Forelimb muscle (tissue), 1 donor: ENCODE data around the gene PPP3CA. TPM values are rescaled to one million over a fixed set of nuclear protein-coding genes. Genes with fewer than 3 reads are reported as not detected.
"Not testable (repeated sequence)": the region's sequence is repeated elsewhere in the genome, so short reads cannot be mapped to it uniquely, and the experiment has no call there.

Experiments used
- DNase-seq: peaks from one replicate; pipeline ENCODE4 v3.0.0-alpha.2; 2013; ENCODE audit warnings: low read depth
- polyA plus RNA-seq: library from polyadenylated mRNA; unstranded; fragments of 120-200 nt; gene quantifications from one replicate; pipeline ENCODE4 v1.2.1, GENCODE V29; 2013; ENCODE audit not compliant: insufficient read length

Gene PPP3CA
- polyA plus RNA-seq, 1 donor, result 27.5 TPM

DNA sequence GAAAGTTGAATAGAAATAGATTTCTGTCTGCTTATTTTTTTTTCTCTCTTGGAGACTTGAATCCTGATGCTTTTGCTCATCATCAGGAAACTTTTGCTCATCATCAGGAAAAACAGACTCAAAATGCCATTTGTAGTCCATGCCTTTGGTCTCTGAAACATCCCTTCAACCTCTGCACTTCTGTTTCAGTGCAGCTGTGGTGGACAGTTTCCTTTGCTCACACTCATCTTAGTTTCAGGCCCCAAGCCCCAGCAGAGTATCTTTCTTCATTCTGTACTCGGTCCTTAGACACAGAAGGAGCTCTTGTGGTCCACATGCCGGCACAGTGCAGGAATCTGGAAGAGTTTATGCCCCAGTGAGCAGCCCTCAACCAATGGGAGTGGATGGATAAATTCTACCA lies 337.9 kb downstream of the PPP3CA start:
- no peak for DNase-seq

DNA sequence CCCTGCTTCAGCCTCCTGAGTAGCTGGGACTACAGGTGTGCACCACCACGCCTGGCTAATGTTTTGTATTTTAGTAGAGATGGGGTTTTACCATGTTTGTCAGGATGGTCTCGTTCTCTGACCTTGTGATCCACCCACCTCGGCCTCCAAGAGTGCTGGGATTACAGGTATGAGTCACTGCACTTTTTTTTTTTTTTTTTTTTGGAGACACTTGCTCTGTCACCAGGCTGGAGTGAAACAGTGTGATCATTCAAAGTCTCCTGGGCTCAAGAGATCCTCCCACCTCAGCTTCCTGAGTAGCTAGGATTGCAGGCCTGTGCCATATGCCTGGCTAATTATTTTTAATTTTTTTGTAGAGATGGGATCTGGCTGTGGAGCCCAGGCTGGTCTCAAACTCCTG lies 338.8 kb downstream of the PPP3CA start:
- no peak for DNase-seq

DNA sequence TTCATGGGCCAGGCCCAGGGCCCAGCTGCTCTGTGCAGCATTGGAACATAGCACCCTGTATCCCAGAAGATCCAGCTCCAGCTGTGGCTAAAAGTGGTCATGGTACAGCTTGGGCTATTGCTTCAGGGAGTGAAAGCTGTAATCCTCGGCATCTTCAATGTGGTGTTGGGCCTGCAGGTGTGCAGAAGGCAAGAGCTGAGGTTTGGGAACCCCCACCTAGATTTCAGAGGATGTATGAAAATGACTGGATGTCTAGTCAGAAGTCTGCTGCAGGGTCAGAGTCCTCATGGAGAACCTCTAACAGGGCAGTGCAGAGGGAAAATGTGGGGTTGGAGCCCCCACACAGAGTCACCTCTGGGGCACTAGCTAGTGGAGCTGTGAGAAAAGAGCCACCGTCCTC lies 341.7 kb downstream of the PPP3CA start:
- no peak for DNase-seq

DNA sequence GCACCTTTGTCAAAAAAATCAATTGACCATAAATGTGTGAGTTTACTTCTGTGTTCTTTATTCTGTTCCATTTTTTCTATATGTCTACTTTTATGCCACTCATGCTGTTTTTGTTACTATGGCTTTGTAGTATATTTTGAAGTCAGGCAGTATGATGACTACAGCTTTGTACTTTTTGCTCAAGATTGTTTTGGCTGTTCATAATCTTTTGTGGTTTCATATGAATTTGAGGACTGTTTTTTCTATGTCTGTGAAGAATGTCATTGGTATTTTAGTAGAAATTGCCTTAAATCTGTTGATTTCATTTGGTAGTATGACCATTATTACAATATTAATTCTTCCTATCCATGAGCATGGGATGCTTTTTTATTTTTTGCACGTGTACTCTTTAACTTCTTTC lies 346.8 kb downstream of the PPP3CA start:
- no peak for DNase-seq

DNA sequence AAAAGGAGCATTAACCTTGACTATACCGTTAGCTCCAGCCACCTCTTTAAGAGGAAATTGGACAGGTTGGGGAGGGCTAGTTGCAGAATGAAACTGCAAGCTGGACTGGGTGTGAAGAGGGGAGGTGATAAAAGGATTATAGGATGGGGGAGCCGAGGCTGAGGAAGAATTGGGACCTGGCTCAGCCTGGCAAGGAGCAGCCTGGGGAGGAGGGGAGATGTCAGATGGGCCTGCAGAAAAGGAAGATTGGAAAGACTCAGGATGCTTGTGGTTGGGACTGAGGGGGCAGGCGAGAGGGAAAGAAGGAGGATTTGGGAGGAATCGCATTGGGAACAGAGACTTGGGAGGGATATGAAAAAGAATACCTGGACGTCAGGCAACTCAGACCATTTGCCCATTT lies 351.7 kb downstream of the PPP3CA start:
- DNase-seq, result no peak

DNA sequence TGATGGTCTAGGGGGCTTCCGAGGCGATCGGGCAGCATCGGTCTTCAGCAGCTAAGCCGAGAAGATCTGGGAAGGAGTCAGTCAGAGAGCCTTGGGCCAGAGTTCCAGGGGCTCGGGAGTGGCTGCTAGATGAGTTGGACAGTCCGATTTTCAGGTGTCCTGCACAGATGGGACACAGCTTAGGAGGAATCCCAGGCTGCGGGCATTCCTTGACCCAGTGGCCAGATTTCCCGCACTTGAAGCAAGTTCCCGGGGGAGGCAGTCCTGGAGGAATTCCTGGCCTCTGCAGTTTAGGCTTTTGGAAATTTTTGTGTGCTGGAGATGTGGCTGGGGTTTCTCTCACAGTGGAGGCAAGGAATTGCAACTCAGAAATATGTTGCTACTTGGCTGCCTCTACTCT lies 352.3 kb downstream of the PPP3CA start:
- not testable (repeated sequence) for DNase-seq

DNA sequence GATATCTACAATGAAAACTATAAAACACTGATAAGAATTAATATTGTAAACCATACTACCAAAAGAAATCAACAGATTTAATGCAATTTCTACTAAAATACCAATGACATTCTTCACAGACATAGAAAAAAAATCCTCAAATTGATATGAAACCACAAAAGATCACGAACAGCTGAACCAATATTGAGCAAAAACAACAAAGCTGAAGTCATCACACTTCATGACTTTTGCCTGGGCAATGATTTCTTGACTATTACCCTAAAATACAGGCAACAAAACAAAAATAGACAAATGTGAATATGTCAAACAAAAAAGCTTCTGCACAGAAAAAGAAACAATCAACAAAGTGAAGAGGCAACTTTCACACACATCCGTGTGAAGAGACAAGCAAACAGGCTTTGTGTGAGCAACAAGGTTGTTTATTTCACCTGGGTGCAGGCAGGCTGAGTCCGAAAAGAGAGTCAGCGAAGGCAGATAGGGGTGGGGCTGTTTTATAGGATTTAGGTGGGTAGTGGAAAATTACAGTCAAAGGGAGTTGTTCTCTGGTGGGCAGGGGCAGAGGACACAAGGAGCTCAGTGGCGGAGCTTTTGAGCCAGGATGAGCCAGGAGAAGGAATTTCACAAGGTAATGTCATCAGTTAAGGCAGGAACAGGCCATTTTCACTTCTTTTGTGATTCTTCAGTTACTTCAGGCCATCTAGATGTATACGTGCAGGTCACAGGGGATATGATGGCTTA lies 355.8 kb downstream of the PPP3CA start:
- not testable (repeated sequence) for DNase-seq

DNA sequence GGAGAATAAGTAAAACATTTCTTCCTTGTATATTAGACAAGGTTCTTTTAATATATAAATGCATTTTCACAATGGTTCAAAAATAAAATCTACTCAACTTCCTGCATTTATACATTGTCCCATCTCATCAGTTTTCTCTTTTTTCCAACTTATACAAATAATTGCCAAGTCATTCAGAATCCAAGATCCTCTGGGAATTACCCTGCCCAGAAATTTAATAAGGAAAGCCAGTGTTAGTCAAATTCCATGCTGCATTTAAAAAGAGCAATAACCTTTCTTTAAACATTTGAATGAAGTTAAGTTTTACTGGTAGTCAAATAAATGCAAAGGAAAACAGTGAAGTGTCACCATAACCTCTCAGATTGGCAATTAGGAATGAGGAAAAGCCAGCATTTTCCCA lies 357.9 kb downstream of the PPP3CA start:
- DNase-seq, result no peak

DNA sequence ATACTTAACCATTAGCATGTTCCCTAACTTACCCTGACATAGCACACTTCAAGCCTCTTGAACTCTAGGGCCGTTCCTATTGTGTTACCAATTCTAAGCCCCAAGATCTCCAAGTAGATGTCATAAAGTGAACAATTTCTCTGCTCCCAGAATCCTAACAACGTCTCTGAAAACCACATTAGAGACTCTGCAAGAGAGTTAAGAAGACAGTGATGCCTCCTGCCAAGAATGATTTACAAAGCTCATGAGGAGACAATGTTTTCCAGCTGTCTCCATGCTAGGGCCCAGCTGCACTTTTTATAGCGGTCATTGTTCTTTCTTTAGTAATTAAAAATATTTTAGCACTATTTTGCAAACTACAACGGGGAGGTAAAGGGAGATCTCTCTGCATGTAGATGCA lies 358.4 kb downstream of the PPP3CA start:
- no peak for DNase-seq

DNA sequence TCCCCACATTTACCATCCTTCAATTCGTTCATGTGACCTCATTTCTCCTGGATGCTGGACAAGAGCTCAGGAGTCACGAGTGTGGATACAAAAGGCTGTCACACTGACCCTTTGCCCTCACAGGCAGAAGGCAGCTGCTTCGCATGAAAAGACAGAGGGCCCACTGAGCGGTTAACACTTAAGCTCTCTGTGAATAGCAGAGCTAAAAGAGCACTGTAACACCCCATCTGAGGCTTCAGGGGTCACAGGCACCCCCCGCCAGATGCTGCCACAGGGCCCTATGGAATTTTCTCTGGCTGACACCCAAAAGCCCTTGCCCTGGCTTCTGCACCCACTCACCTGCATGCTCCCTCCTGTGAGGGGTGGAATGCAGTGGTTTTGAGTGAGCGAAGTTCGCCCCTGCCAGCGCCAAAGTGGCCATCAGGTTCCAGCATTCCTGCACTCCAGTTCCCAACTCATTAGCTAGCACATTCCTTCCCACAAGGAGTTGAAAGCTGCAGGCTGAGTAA lies 360.9 kb downstream of the PPP3CA start:
- DNase-seq, result no peak

DNA sequence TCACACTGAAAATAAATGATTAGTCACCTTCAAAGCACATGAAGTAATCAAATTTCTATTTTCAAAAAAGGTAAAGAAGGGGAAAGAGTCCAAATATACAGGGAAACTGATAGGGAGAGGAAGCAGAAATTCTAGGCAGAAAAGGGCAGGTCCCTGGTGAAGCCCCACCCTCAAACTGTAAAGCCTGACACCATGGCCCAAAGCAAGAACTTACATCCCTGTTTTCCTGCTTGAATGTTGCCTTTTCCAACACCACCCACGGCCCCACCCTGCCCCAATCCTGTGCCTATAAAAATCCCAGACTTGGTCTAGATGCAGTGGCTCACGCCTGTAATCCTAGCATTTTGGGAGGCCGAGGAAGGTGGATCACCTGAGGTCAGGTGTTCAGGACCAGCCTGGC lies 361.8 kb downstream of the PPP3CA start:
- DNase-seq, result no peak

DNA sequence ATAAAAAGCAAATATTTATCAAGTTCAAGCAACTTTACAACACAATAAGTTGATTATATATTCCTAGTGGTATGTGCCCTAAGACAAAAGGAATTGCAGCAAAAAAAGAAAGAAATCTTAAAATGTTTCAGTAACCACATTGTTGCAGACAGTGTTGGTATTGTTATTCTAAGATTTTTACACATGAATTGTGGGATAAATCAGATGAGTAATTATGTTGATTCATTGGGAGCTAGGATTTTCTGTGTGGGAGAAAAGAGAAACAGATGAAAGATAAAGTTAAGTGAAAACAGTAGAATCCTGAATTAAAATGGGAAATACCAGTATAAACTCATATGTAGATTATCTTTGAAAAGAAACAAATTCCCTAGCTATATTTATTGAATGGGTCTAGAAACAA lies 362.4 kb downstream of the PPP3CA start:
- no peak for DNase-seq

DNA sequence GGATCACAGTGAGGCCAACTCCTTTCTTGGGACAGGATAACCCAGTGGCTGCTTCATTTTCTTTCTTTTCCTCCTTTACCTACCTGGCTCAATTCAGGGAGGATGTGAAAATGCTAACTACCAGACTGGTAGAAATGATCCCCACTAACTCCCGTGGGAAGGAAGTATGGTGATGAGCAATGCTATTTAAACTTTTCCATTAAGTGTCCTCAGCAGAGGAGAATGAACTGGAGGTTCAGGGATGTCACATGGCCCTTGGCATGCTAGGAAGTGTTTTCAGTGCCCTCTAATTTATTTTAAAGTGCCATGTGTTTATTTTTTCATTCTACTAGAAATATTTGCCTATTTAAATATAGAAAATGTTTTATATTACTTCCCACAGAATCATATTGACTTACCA lies 363.9 kb downstream of the PPP3CA start:
- DNase-seq, result no peak

DNA sequence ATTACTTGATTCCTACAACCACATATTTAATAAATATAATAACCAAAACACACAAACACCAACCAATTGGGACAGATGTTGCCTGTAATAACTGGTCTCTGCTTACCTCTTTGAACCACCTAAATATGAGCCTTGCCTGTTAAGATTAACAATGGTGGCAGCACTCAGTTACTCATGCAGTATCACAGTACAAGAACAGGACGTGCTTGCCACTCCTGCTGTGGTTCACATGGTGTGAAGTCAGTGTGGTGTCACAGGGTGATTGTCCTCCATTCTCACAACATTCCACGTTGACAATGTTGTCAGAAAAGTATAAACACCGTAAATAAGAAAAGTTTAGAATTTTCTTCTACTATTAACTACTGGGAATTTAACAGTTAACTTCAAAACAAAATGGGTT lies 365.0 kb downstream of the PPP3CA start:
- DNase-seq, result no peak

DNA sequence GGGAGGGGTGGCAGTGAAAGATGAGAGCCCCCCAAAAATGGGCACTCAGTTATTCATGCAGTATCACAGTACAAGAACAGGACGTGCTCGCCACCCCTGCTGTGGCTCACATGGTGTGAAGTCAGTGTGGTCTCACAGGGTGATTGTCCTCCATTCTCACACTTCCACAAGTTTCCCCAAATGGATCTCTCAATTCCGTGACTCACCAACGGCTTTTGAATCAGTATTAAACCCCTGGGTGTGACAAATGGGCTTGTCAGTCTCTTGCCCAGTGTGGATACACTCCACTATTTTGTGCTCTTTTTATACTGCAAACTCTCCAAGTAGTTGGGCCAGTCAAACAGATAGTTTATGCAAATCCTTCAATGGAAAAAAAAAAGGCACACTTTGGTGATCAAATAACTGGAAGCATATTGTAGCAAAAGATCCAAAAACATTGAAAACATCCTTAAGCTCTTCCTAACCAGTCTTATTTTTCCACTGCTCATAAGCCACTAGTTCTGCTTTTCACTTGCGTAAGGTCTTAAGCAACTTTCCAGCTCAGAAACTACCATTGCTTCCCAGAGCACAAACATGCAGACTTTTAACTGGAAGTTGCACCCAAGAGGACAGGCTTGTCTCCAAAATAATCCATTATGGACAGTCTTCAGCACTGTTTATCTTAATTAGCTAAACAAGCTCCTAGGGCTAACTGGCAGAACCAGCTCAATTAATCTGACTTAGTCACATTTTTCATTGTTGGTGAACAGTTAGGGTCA lies 365.7 kb downstream of the PPP3CA start:
- peak; percentile 31 for DNase-seq

DNA sequence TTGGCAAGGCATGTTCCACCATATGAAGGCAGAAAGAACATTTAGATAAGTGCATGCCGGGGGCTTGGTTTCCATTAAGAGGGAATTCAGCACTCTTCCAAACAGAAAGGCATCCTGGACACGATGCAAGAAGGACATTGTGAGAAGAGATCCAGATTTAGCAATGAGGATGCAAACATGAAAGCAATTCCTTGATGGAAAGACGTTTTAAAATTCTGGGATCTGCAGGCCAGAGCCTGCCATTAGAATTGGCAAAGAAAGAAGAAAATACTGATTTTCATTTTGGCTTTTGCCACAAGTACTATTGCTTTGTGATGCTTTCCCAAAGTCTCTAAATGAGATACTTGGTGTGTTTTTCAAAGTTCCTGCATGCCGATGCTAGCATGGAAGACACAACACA lies 367.6 kb downstream of the PPP3CA start:
- no peak for DNase-seq

DNA sequence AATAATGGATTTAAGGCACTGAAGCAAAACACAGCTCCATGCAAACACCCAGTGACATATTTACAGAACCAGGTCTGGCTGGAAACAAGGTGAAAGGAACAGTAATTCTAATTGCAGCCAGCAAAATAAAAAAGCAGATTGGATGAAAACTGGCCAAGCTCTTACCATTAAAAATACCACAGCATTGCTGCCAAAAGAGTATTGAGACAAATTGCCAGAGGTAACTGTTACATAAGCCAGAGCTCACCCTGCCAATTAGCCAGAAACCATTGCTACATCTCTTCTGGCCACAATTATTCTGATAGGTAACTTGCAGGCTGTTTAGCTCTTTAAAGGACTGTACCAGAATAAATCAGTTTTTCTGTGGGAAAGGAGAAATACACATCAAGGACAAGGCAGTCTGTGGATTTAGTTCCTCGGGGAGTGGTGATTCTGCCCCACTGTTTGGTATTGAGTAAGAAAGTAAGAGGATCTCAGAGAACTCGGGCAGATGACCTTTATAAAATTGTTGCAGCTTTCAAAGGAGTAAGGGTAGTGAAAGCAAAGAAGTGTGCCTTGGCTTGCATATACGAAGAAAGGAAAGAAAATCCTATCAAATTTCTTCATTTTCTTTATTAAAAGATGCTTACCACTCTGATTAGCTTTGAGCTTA lies 369.5 kb downstream of the PPP3CA start:
- DNase-seq, result no peak

DNA sequence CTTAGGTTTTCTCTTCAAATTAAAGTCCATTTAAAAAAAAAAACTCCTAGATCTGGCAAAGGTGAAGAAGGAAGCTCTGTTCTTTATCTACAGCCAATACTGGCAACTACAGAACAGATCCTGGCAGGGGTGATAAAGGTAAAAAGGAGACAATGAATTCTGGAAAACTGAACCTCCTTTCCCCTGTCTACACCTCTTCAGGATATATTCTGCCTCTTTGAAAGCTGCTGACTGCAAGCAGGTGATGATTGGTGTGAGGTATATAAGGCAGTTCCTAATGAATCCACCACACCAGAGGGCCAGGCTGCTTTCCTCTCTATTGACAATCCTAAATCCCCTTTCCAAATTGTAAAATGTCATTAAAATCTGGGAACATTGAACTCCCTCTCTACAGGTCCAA lies 370.1 kb downstream of the PPP3CA start:
- no peak for DNase-seq
